ENCODE measurements around the gene POU6F2.

- TF ChIP-seq CTCF (IDR thresholded peaks at IDR 0.05 in 4 of 5, conservative IDR thresholded peaks at IDR 0.05 in 1 of 5) (no peak), POLR2A (IDR thresholded peaks at IDR 0.05) (no peak)
Measured at GRCh38 chr7:39312254-39312989, 334.7 kb downstream of the POU6F2 start.
